Suprapubic skin (tissue), 4 donors: ENCODE results near the gene HOXB4. TPM values are rescaled to one million over a fixed set of nuclear protein-coding genes. Genes with fewer than 3 reads are reported as not detected.

Experiments used
- DNase-seq, 2 donors: peaks; one replicate each; pipeline ENCODE4 v3.0.0-alpha.2; 2019; ENCODE audit warnings: low spot score in 2 of 2
- H3K27ac ChIP-seq: fragments of 200-600 bp; sonication (generic); one replicate; pipeline ENCODE4 v1.5.1; 2019
- H3K27me3 ChIP-seq: fragments of 200-600 bp; sonication (generic); one replicate; pipeline ENCODE4 v1.5.1; 2019
- H3K36me3 ChIP-seq: fragments of 200-600 bp; sonication (generic); one replicate; pipeline ENCODE4 v1.5.1; 2019
- H3K4me1 ChIP-seq: fragments of 200-600 bp; sonication (generic); one replicate; pipeline ENCODE4 v1.5.1; 2019
- H3K4me3 ChIP-seq: fragments of 200-600 bp; sonication (generic); one replicate; pipeline ENCODE4 v1.5.1; 2019; ENCODE audit warnings: mild to moderate bottlenecking
- H3K9me3 ChIP-seq: fragments of 200-600 bp; sonication (generic); one replicate; pipeline ENCODE4 v1.5.1; 2019
- EP300 ChIP-seq: sonication (generic); formaldehyde crosslinking; IDR thresholded peaks from one replicate; pipeline ENCODE4 v1.6.1; 2017; ENCODE audit warnings: antibody characterized with exemption
- POLR2A ChIP-seq, 2 donors: fragments of 450-650 bp; IDR thresholded peaks; one replicate each; pipeline ENCODE4 v1.6.1; 2017; ENCODE audit warnings: antibody characterized with exemption in 2 of 2, mild to moderate bottlenecking in 2 of 2, moderate library complexity in 2 of 2
- POLR2AphosphoS5 ChIP-seq, 3 donors: sonication (generic); formaldehyde crosslinking; IDR thresholded peaks; one replicate each; pipeline ENCODE4 v1.6.1; 2017; ENCODE audit warnings: antibody characterized with exemption in 3 of 3
- WGBS: methylation state at CpG from one replicate; pipeline ENCODE4 v1.1.5; 2018; 5-methylcytosine and 5-hydroxymethylcytosine counted together
- total RNA-seq, 4 donors: library from RNA; depleted of rRNA; stranded (reverse); fragments of >200 nt; gene quantifications; one replicate each; pipeline ENCODE4 v1.1.0, GENCODE V29; 2016
- TF ChIP-seq, protein P1 (sequence below), 2 donors: fragments of 200-600 bp in 1 of 2; fragments of 450-650 bp in 1 of 2; sonication (generic) in 1 of 2; IDR thresholded peaks; one replicate each; pipeline ENCODE4 v1.5.1; 2016 to 2019; ENCODE audit warnings: antibody characterized with exemption in 2 of 2, mild to moderate bottlenecking in 1 of 2, moderate library complexity in 1 of 2

The HOXB4 gene
- total RNA-seq, 4 donors from 2014 or later: 0.42 to 3.5 (median 1.0) TPM

DNA sequence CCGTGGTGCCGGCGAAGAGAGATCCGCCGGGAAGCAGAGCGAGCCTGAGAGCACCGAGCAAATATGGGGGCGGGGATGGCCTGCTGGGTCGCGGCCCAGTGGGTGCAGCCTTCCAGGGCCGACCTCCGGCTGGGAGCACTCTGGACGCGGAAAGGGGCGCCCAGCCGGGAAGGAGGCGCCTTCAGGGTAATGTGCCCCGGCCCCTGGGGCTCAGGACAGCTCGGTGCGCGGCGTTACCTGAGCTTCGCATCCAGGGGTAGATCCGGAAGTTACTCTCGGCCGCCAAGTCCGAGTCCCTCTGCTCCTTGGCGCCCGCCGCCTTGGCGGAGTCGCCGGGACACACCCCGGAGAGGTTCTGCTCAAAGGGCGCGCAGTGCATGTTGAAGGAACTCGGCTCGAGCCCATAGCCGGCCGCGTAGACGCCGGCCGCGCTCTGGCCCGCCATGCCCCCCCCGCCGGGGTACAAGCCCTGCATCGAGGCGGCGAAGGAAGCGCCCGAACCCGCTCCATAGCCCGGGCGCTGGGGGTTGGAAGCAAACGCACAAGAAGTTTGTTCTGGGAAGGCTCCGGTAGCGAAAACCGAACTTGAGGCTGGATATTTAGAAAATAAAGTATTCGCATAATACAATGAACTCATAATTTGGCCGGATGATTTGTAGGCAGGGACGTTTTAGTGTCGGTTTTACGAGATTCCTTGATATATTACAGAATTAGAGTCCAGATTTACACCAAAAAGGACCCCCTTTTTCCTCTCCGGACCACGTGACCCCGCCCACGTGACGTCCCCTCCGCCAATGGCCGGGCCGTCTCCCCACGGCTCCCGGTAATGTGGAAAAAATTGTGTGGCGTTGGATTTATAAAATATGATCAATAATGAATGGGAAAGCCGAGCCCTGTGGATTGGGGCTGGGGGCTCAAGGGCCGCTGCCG, 32.4 kb upstream of the HOXB4 start, which contains the start of gene HOXB7:
Gene HOXB7 (minus strand): TSS at position 736 of the 930 bp plus-strand sequence. CDS start 99 bp downstream, at position 637.
- WGBS: 2% methylated on average over 48 of the region's 79 CpGs

DNA sequence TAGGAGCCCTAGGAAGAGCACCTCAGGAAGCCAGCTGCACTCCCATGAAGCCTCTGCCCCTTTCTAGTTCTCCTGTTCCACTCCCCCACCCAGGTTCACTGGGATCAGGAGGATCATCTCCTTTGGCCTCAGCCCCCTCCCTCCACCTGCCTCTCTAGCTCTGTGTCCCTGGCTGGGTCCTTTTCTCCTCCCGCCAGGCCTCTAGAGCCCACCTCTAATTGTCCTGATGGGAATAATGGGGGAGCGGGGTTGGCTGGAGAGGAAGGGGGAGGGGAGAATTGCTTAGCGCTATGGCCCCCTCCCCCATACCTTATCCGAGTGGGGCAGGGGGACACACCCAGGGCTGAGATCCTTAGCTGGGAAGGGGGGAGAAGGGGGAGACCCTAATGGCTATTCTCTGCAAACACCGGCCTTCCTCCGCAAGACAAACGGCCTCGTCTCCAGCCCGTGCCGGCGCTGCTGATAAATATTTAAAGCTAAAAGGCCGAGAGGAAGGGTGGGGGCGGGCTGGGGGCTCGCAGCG, 31.7 kb upstream of the HOXB4 start:
- peak overlapping the region; percentile 88 for H3K4me3 ChIP-seq
- H3K27me3 ChIP-seq: peaks cover 53% of the 10 kb centered on the region
- no peak for DNase-seq
- H3K27ac ChIP-seq: peak overlapping the region; percentile 88
- no peaks in the 10 kb centered on the region for H3K36me3 ChIP-seq
- H3K9me3 ChIP-seq: no peaks in the 10 kb centered on the region
- WGBS: 8% methylated on average over 15 of the region's 15 CpGs
- peaks cover 59% of the 10 kb centered on the region for H3K4me1 ChIP-seq
- TF ChIP-seq EP300 (no peak), POLR2A (IDR thresholded peaks at IDR 0.05) (no peak), POLR2AphosphoS5 (IDR thresholded peaks at IDR 0.05) (no peak)
- TF ChIP-seq, protein P1, sequence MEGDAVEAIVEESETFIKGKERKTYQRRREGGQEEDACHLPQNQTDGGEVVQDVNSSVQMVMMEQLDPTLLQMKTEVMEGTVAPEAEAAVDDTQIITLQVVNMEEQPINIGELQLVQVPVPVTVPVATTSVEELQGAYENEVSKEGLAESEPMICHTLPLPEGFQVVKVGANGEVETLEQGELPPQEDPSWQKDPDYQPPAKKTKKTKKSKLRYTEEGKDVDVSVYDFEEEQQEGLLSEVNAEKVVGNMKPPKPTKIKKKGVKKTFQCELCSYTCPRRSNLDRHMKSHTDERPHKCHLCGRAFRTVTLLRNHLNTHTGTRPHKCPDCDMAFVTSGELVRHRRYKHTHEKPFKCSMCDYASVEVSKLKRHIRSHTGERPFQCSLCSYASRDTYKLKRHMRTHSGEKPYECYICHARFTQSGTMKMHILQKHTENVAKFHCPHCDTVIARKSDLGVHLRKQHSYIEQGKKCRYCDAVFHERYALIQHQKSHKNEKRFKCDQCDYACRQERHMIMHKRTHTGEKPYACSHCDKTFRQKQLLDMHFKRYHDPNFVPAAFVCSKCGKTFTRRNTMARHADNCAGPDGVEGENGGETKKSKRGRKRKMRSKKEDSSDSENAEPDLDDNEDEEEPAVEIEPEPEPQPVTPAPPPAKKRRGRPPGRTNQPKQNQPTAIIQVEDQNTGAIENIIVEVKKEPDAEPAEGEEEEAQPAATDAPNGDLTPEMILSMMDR (IDR thresholded peaks at IDR 0.05): no peak

More for the DNA sequence above, 32.4 kb upstream of the HOXB4 start, which contains the start of gene HOXB7:
- TF ChIP-seq, protein P1 (IDR thresholded peaks at IDR 0.05): no peak
- no peak for TF ChIP-seq POLR2A (IDR thresholded peaks at IDR 0.05)
- no peak for TF ChIP-seq POLR2AphosphoS5 (IDR thresholded peaks at IDR 0.05)
- TF ChIP-seq EP300: no peak
- H3K4me3 ChIP-seq: peak within 1 kb of the TSS; percentile 88
- no peaks in the 10 kb centered on the region for H3K36me3 ChIP-seq
- H3K27ac ChIP-seq: peak within 1 kb of the TSS; percentile 88
- H3K9me3 ChIP-seq: no peaks in the 10 kb centered on the region
- H3K27me3 ChIP-seq: peaks cover 55% of the 10 kb centered on the region
- DNase-seq: peak; percentile 91 to 92
- peaks cover 60% of the 10 kb centered on the region for H3K4me1 ChIP-seq

DNA sequence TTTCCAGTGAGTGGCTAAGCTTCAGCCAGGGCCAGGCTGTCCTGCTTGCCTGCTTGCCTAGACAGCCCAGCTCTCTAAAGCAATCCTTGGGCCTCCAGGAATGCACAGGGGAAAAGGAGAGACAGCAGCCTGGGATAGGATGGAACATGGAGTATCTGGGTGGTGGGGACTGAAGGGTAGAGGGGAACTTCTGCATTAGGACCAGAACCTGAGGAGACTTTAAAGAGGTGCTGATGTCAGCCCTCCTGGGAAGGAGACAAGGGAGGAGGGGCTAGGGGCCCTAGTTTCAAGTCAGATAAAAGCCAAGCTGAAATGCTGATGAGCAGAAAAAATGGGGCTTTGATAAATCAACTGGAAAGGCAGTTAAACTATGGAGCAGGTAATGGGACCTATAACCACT, 30.9 kb upstream of the HOXB4 start:
- Histone ChIP-seq H3K27ac (no peak overlapping the region), H3K27me3 (peaks cover 50% of the 10 kb centered on the region)
- DNase-seq: no peak

DNA sequence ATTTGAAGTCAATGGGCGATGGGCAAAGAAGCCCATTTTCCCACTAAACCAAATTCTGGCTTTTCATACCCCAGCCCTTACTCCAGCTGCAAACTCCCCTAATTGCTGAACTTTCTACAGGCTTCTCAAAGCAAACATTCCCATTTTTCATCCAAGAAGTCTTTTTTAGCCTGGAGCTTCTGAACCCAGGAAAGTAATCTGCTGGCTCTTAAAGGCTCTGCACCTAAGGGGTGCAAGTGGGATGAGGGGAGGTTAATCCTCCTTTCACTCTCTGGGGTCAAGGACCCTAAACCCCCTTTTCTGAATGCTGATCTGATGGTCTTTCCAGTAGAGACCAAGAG, 30.3 kb upstream of the HOXB4 start:
- peaks cover 51% of the 10 kb centered on the region for H3K4me1 ChIP-seq
- no peak overlapping the region for H3K4me3 ChIP-seq
- DNase-seq: no peak
- H3K27me3 ChIP-seq: peaks cover 49% of the 10 kb centered on the region
- 95% methylated on average over 1 of the region's 1 CpG for WGBS
- H3K9me3 ChIP-seq: no peaks in the 10 kb centered on the region
- H3K36me3 ChIP-seq: no peaks in the 10 kb centered on the region
- TF ChIP-seq, protein P1 (IDR thresholded peaks at IDR 0.05): no peak
- TF ChIP-seq EP300 (no peak), POLR2A (IDR thresholded peaks at IDR 0.05) (no peak), POLR2AphosphoS5 (IDR thresholded peaks at IDR 0.05) (no peak)
- no peak overlapping the region for H3K27ac ChIP-seq

More for the DNA sequence above, 30.9 kb upstream of the HOXB4 start:
- peaks cover 51% of the 10 kb centered on the region for H3K4me1 ChIP-seq
- no peak overlapping the region for H3K4me3 ChIP-seq
- TF ChIP-seq EP300 (no peak), POLR2A (IDR thresholded peaks at IDR 0.05) (no peak), POLR2AphosphoS5 (IDR thresholded peaks at IDR 0.05) (no peak)
- TF ChIP-seq, protein P1 (IDR thresholded peaks at IDR 0.05): no peak
- no peaks in the 10 kb centered on the region for H3K36me3 ChIP-seq
- no peaks in the 10 kb centered on the region for H3K9me3 ChIP-seq
